Gastroesophageal sphincter (tissue), 4 donors: ENCODE measurements around the gene ADAMTS12. TPM values are rescaled to one million over a fixed set of nuclear protein-coding genes. Genes with fewer than 3 reads are reported as not detected.

Experiments
- ATAC-seq: fragments of 150-250 bp; one replicate; pipeline ENCODE4 v1.9.1; 2016; ENCODE audit warnings: mild to moderate bottlenecking, moderate library complexity
- H3K27ac ChIP-seq, 4 donors: fragments of 200-600 bp; sonication (generic) in 3 of 4; 1 replicate in 3 of 4; 2 replicates in 1 of 4; pipeline ENCODE4 v1.5.1; 2016 to 2019
- H3K27me3 ChIP-seq: fragments of 200-600 bp; sonication (generic); one replicate; pipeline ENCODE4 v1.5.1; 2019
- H3K36me3 ChIP-seq, 2 donors: fragments of 200-600 bp; sonication (generic); one replicate each; pipeline ENCODE4 v1.5.1; 2019; ENCODE audit warnings: control low read depth in 1 of 2
- H3K4me1 ChIP-seq, 3 donors: fragments of 200-600 bp; sonication (generic); 1 replicate in 2 of 3; 2 replicates in 1 of 3; pipeline ENCODE4 v1.5.1; 2016 to 2019; ENCODE audit warnings: control low read depth in 2 of 3
- H3K4me3 ChIP-seq, 2 donors: fragments of 200-600 bp; sonication (generic); one replicate each; pipeline ENCODE4 v1.5.1; 2019; ENCODE audit warnings: mild to moderate bottlenecking in 1 of 2, moderate library complexity in 1 of 2
- H3K9me3 ChIP-seq, 3 donors: fragments of 200-600 bp; sonication (generic); one replicate each; pipeline ENCODE4 v1.5.1; 2017 to 2019; ENCODE audit warnings: control low read depth in 2 of 3
- EP300 ChIP-seq: sonication (generic); formaldehyde crosslinking; IDR thresholded peaks from one replicate; pipeline ENCODE4 v1.6.1; 2017; ENCODE audit warnings: antibody characterized with exemption, mild to moderate bottlenecking
- POLR2A ChIP-seq, 2 donors: fragments of 450-650 bp; IDR thresholded peaks; one replicate each; pipeline ENCODE4 v1.6.1; 2017; ENCODE audit warnings: antibody characterized with exemption in 2 of 2, mild to moderate bottlenecking in 2 of 2, moderate library complexity in 1 of 2
- POLR2AphosphoS5 ChIP-seq: sonication (generic); formaldehyde crosslinking; IDR thresholded peaks from one replicate; pipeline ENCODE4 v1.6.1; 2017; ENCODE audit warnings: antibody characterized with exemption
- WGBS, 2 donors: methylation state at CpG; one replicate each; pipeline ENCODE4 v1.1.5; 2018; ENCODE audit warnings: low coverage in 1 of 2; 5-methylcytosine and 5-hydroxymethylcytosine counted together
- total RNA-seq, 4 donors: library from RNA; depleted of rRNA; stranded (reverse); fragments of >200 nt; gene quantifications; one replicate each; pipeline ENCODE4 v1.1.0, GENCODE V29; 2016
- TF ChIP-seq, protein P1 (sequence below), 4 experiments: fragments of 200-600 bp in 2 of 4; fragments of 450-650 bp in 2 of 4; sonication (generic) in 1 of 4; IDR thresholded peaks; one replicate each; pipeline ENCODE4 v1.5.1; 2017 to 2019; ENCODE audit warnings: antibody characterized with exemption in 4 of 4, mild to moderate bottlenecking in 2 of 4, moderate library complexity in 2 of 4

ADAMTS12 gene
- total RNA-seq, 4 donors from 2014 or later = 2.6 to 6.5 (median 5.2) TPM

DNA sequence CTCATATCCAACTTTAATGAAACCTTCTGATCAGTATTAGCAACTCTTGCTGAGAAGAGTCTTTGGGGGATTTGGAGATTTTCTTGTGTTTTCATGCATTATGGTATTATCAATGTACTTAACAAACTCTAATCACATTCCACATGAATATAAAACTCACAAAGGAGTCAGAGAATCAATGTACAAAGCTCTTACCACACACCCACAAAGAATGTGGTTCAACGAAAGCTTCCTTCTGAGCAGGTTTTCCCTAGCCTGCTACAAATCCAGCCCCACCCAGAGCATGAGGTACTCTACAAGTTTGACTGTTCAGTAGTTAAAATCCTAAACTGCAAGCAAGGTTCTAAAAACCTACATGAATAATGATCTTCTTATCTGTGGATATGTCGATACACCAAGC lies 240.9 kb downstream of the ADAMTS12 start:
- Histone ChIP-seq H3K4me1 (no peaks in the 10 kb centered on the region), H3K9me3 (no peaks in the 10 kb centered on the region), H3K36me3 (peaks cover 0 to 16% of the 10 kb centered on the region in 2 donors), H3K27me3 (no peaks in the 10 kb centered on the region), H3K4me3 (no peak overlapping the region), H3K27ac (no peak overlapping the region)
- WGBS, 2 donors = 89 to 95% methylated on average over 2 of the region's 2 CpGs
- TF ChIP-seq EP300 (no peak), POLR2A (IDR thresholded peaks at IDR 0.05) (no peak), POLR2AphosphoS5 (no peak)
- TF ChIP-seq, protein P1, sequence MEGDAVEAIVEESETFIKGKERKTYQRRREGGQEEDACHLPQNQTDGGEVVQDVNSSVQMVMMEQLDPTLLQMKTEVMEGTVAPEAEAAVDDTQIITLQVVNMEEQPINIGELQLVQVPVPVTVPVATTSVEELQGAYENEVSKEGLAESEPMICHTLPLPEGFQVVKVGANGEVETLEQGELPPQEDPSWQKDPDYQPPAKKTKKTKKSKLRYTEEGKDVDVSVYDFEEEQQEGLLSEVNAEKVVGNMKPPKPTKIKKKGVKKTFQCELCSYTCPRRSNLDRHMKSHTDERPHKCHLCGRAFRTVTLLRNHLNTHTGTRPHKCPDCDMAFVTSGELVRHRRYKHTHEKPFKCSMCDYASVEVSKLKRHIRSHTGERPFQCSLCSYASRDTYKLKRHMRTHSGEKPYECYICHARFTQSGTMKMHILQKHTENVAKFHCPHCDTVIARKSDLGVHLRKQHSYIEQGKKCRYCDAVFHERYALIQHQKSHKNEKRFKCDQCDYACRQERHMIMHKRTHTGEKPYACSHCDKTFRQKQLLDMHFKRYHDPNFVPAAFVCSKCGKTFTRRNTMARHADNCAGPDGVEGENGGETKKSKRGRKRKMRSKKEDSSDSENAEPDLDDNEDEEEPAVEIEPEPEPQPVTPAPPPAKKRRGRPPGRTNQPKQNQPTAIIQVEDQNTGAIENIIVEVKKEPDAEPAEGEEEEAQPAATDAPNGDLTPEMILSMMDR (IDR thresholded peaks at IDR 0.05) = no peak
- ATAC-seq = no peak

DNA sequence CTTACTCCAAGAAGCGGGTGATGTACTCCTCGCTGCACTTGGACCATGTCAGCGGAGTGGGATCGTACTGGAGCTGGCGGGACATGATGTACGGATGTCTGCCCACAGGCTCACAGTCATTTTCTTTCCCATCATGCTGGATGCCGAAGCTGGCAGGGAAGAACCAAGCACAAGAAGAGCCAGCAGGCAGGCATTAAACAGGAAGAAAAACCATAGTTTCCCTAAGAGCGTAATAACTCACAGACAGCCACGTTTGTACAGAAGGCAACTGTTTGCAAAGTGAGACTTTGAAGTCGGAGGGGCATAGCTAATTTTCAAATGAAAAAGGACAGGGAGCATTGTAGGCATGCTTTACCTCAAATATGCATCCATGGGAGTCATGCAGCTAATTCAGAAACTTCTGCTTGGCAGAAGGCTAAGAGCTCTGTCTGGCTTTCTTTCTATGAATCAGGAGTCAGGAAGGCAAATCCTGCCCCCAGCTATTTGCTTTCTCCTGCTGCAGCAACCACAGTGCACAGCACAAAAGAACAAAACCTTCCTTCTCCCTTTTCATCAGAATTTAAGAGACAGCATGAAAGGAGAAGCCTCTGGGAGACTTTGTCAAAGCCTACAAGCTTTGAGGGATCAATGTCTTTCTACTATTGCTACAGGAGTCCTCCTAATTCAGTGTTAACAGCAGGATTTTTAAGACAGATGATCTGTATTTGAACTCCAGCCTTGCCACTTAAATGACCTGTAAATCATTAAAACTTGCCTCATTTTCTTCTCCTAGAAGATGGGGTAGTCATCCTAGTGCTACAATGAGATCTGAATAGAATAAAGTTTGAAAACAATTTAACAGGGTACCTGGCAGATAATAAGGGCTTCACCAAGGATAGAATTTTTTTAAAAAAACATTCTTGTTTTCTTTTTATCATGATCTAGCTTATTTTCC lies 242.0 kb downstream of the ADAMTS12 start:
- H3K4me1 ChIP-seq = no peaks in the 10 kb centered on the region
- H3K27ac ChIP-seq = no peak overlapping the region
- ATAC-seq = no peak
- peaks cover 0 to 16% of the 10 kb centered on the region in 2 donors for H3K36me3 ChIP-seq
- no peak overlapping the region for H3K4me3 ChIP-seq
- 75 to 82% methylated on average over 10 of the region's 10 CpGs for WGBS, 2 donors
- TF ChIP-seq POLR2AphosphoS5 (no peak), POLR2A (IDR thresholded peaks at IDR 0.05) (no peak), EP300 (no peak)
- TF ChIP-seq, protein P1 (IDR thresholded peaks at IDR 0.05) = no peak
- H3K27me3 ChIP-seq = no peaks in the 10 kb centered on the region
- H3K9me3 ChIP-seq = no peaks in the 10 kb centered on the region

DNA sequence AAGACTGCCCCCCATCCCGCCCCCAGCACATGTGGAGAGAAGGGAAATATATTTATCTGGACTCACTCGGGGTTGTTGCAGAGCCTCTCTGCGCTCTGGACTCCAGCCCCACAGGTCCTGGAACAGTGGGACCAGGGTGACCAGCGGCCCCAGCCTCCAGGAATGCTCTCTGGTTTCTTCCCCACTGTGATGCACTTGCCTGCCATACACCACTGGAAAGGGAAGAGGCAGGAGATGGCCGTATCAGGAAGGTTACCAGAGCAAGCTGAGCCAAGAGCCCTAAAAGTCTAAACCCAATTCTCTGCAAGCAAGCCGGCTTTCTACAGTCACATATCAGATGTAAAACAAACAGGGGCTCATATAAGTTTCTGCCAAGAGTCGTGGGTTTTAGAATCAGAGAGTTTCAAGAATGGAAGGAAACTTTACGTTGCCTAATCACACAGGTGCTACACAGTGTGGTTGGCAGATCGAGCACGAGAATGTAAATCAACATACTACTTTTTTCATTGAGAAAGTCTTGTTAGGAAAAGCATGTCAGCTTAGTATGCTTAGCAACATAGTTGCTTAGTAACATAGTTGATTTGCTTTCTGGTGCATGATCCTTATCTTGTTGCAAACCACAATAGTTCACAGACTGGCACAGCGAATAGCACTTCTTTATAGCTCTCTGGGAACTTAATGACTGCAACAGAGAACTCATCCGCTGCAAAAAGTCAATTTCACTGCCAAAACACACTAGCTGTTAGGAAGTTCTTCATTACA lies 249.9 kb downstream of the ADAMTS12 start:
- 45 to 71% methylated on average over 3 to 9 of the region's 12 CpGs for WGBS, 2 donors
- H3K27me3 ChIP-seq = no peaks in the 10 kb centered on the region
- no peak overlapping the region for H3K4me3 ChIP-seq
- no peaks in the 10 kb centered on the region for H3K9me3 ChIP-seq
- TF ChIP-seq, protein P1 (IDR thresholded peaks at IDR 0.05) = no peak
- TF ChIP-seq POLR2AphosphoS5 = no peak
- no peak for TF ChIP-seq POLR2A (IDR thresholded peaks at IDR 0.05)
- TF ChIP-seq EP300 = no peak
- H3K4me1 ChIP-seq = no peaks in the 10 kb centered on the region
- peaks cover 0 to 24% of the 10 kb centered on the region in 2 donors for H3K36me3 ChIP-seq
- H3K27ac ChIP-seq = no peak overlapping the region
- ATAC-seq = no peak

DNA sequence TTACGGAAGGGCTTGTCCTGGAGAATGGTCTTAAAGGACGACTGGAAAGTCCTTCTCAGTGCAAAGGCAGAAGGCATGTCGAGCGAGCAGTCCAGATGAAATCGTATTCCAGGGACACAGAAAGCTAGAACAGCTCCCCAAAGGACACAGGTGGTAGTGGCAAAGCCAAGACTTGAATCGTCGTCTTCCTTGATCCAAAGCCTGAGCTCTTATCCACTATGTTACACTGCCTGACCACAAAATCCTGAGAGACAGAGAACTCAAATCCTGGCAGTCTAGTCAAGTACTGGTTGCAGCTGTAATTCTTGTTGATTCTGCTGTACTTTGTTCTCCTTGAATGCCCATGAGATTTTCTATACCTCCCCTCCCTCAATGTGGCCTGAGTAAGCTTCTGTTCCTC lies 252.3 kb downstream of the ADAMTS12 start:
- TF ChIP-seq, protein P1 (IDR thresholded peaks at IDR 0.05) = no peak
- TF ChIP-seq POLR2AphosphoS5 (no peak), POLR2A (IDR thresholded peaks at IDR 0.05) (no peak), EP300 (no peak)
- no peak overlapping the region for H3K27ac ChIP-seq
- no peaks in the 10 kb centered on the region for H3K27me3 ChIP-seq
- H3K4me1 ChIP-seq = no peaks in the 10 kb centered on the region
- WGBS, 2 donors = 87% methylated on average over 7 of the region's 7 CpGs
- no peak for ATAC-seq
- H3K4me3 ChIP-seq = no peak overlapping the region
- H3K36me3 ChIP-seq = peaks cover 0 to 25% of the 10 kb centered on the region in 2 donors
- H3K9me3 ChIP-seq = no peaks in the 10 kb centered on the region
